ENCODE measurements around the gene TMEM95. TPM values are rescaled to one million over a fixed set of nuclear protein-coding genes. Genes with fewer than 3 reads are reported as not detected.

Gene TMEM95
- polyA plus RNA-seq, 1 donor from 2014 or later, result not detected

DNA sequence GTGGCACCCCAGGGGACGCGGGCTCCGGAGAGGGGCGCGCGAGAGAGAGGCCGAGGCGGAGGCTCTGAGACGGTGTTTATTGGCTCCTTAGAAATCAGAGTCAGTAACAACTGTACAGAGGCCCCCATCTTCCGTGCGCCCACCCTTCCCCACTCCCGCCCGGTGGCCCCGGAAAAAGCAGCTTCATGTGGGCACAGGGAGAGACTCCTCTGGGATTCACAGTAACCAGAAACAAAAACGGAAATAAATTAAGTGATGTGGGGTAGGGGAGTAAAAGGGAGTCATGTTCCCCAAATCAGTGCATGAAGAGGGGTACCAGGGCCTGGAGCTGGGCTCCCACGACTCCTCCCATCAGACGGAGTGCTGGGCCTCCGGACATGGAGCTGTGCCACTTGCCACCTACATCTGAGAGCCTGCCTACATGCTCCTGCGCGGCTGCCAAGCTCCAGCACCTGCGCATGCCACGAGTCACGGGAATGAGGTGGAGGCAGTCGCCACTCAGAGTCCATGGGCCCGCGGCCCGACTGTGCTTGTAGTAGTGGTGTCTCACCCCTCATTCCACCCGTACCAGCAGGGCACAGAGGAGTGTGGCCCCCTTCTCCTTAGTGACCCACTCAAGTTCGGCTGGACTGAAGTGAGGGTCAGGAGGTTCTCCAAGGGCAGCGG is 39.3 kb upstream of the TMEM95 start:
- no peaks in the 10 kb centered on the region for H3F3A ChIP-seq (ENCODE audit: insufficient read depth, low read length, poor library complexity, severe bottlenecking)
- no peaks in the 10 kb centered on the region for H3K36me3 ChIP-seq (ENCODE audit: insufficient read depth, low read length)
- peaks cover 15% of the 10 kb centered on the region for H3K79me2 ChIP-seq (replicated peaks; ENCODE audit: insufficient read depth, low read length)
- peak overlapping the region; percentile 87 for H3K27ac ChIP-seq (ENCODE audit: low read length)
- peak overlapping the region; percentile 63 for H3K4me2 ChIP-seq (ENCODE audit: low read length)
- H3K4me3 ChIP-seq (ENCODE audit: low read length), result peak overlapping the region; percentile 83
- H3K27me3 ChIP-seq (ENCODE audit: insufficient read depth, low read depth, low read length), result no peaks in the 10 kb centered on the region
- peak overlapping the region; percentile 81 for H3K9ac ChIP-seq (ENCODE audit: low read length)
- H2AFZ ChIP-seq (ENCODE audit: low read depth, low read length), result peak overlapping the region; percentile 53
- no peaks in the 10 kb centered on the region for H3K9me2 ChIP-seq (ENCODE audit: insufficient read depth, low read length)
- TF ChIP-seq, protein P1, sequence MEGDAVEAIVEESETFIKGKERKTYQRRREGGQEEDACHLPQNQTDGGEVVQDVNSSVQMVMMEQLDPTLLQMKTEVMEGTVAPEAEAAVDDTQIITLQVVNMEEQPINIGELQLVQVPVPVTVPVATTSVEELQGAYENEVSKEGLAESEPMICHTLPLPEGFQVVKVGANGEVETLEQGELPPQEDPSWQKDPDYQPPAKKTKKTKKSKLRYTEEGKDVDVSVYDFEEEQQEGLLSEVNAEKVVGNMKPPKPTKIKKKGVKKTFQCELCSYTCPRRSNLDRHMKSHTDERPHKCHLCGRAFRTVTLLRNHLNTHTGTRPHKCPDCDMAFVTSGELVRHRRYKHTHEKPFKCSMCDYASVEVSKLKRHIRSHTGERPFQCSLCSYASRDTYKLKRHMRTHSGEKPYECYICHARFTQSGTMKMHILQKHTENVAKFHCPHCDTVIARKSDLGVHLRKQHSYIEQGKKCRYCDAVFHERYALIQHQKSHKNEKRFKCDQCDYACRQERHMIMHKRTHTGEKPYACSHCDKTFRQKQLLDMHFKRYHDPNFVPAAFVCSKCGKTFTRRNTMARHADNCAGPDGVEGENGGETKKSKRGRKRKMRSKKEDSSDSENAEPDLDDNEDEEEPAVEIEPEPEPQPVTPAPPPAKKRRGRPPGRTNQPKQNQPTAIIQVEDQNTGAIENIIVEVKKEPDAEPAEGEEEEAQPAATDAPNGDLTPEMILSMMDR (IDR thresholded peaks at IDR 0.05; ENCODE audit: poor library complexity, severe bottlenecking), result no peak
- TF ChIP-seq SMC3 (conservative IDR thresholded peaks at IDR 0.05; ENCODE audit: poor library complexity) (no peak), POLR2AphosphoS5 (IDR thresholded peaks at IDR 0.05) (no peak), TAF1 (IDR thresholded peaks at IDR 0.05; ENCODE audit: low read depth) (no peak), EP300 (conservative IDR thresholded peaks at IDR 0.05; ENCODE audit: poor library complexity, severe bottlenecking) (no peak), EZH2 (IDR thresholded peaks at IDR 0.05; ENCODE audit: borderline replicate concordance, insufficient read depth, low read length, poor library complexity, severe bottlenecking) (no peak), RAD21 (conservative IDR thresholded peaks at IDR 0.05) (no peak), MXI1 (conservative IDR thresholded peaks at IDR 0.05; ENCODE audit: poor library complexity, severe bottlenecking) (no peak)
- H3K9me3 ChIP-seq (ENCODE audit: low read length), result no peaks in the 10 kb centered on the region
- H4K20me1 ChIP-seq (ENCODE audit: insufficient read depth), result no peaks in the 10 kb centered on the region

DNA sequence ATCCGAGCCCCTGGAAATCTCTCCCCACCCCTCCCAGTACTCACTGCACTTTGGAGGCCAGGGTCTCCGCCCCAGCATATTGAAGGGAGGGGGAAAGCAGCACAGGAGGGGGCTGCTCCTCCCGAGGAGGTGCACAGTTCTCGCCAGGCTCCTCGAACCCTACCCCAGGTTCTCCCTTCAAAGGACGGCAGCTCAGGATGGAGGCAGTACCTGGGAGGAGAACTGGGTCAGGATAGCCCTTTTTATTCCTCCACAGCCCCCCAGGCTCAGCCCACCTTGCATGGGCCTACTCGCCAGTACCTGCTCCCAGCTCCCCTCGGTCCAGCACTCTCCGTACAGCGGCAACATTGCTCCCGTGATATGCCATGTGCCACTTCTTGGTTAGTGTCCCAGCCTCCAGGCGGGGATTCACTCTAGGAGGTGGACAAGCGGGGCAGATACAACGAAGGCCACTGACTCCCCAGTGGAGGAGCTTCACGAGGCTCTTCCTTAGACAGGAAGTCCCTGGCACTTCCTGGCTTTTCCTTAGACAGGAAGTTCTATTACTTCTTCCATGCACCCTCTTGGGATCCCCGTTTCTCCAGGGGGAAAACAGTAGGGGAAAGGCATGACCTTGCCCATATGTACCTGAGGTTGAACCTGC is 37.7 kb upstream of the TMEM95 start:
- Histone ChIP-seq H3K36me3 (ENCODE audit: insufficient read depth, low read length) (no peaks in the 10 kb centered on the region), H3K27ac (ENCODE audit: low read length) (no peak overlapping the region), H3K9me2 (ENCODE audit: insufficient read depth, low read length) (no peaks in the 10 kb centered on the region), H2AFZ (ENCODE audit: low read depth, low read length) (no peak overlapping the region), H3K9me3 (ENCODE audit: low read length) (no peaks in the 10 kb centered on the region), H3F3A (ENCODE audit: insufficient read depth, low read length, poor library complexity, severe bottlenecking) (no peaks in the 10 kb centered on the region), H3K27me3 (ENCODE audit: insufficient read depth, low read depth, low read length) (no peaks in the 10 kb centered on the region), H3K4me2 (ENCODE audit: low read length) (no peak overlapping the region), H3K79me2 (replicated peaks; ENCODE audit: insufficient read depth, low read length) (peaks cover 13% of the 10 kb centered on the region), H4K20me1 (ENCODE audit: insufficient read depth) (no peaks in the 10 kb centered on the region), H3K9ac (ENCODE audit: low read length) (no peak overlapping the region), H3K4me3 (ENCODE audit: low read length) (no peak overlapping the region)
- TF ChIP-seq EZH2 (IDR thresholded peaks at IDR 0.05; ENCODE audit: borderline replicate concordance, insufficient read depth, low read length, poor library complexity, severe bottlenecking), result no peak
- no peak for TF ChIP-seq POLR2AphosphoS5 (IDR thresholded peaks at IDR 0.05)
- TF ChIP-seq TAF1 (IDR thresholded peaks at IDR 0.05; ENCODE audit: low read depth), result no peak
- TF ChIP-seq MXI1 (conservative IDR thresholded peaks at IDR 0.05; ENCODE audit: poor library complexity, severe bottlenecking), result no peak
- TF ChIP-seq SMC3 (conservative IDR thresholded peaks at IDR 0.05; ENCODE audit: poor library complexity), result no peak
- no peak for TF ChIP-seq EP300 (conservative IDR thresholded peaks at IDR 0.05; ENCODE audit: poor library complexity, severe bottlenecking)

DNA sequence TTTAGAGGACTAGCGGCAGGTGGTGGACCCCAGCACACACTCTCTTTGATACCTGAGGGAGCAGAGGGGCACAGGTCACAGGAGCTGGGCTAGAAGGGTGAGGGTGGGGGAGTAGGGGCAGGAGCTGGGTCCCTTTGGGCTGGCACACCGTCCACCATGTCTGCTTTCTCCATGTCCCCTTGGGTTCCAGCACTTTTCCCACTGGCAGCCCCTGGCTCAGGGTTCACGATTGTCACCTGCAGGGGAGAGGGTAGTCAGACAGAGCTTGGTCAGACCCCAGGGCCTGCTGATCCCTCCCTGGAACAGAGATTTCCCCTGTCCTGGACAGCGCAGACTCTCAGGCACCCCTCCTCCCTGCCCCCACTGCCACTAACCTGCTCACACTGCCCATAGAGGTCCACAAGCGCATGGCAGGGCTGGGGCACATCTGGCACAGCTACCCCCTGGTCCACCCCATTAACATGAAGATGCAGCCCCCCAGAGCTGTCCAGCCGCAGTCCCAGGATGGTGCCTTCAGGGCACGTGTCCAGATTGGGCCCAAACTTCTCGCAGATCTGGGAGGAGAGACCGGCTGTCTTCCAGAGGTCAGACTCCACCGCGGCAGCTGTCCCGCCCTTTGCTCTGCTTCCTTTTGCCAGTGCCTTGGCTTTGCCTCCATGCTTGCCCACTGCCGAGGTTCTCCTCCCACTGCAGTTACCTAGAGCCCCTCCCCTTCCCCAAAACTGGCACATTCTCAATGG is 36.7 kb upstream of the TMEM95 start:
- Histone ChIP-seq H3K9me3 (ENCODE audit: low read length) (no peaks in the 10 kb centered on the region), H3K9me2 (ENCODE audit: insufficient read depth, low read length) (no peaks in the 10 kb centered on the region), H3K4me2 (ENCODE audit: low read length) (no peak overlapping the region), H2AFZ (ENCODE audit: low read depth, low read length) (no peak overlapping the region), H3K27ac (ENCODE audit: low read length) (no peak overlapping the region), H4K20me1 (ENCODE audit: insufficient read depth) (no peaks in the 10 kb centered on the region), H3K79me2 (replicated peaks; ENCODE audit: insufficient read depth, low read length) (peaks cover 13% of the 10 kb centered on the region), H3K4me3 (ENCODE audit: low read length) (no peak overlapping the region), H3K9ac (ENCODE audit: low read length) (no peak overlapping the region), H3K36me3 (ENCODE audit: insufficient read depth, low read length) (no peaks in the 10 kb centered on the region), H3F3A (ENCODE audit: insufficient read depth, low read length, poor library complexity, severe bottlenecking) (no peaks in the 10 kb centered on the region), H3K27me3 (ENCODE audit: insufficient read depth, low read depth, low read length) (no peaks in the 10 kb centered on the region)
- TF ChIP-seq, protein P1 (IDR thresholded peaks at IDR 0.05; ENCODE audit: poor library complexity, severe bottlenecking), result no peak
- no peak for TF ChIP-seq EP300 (conservative IDR thresholded peaks at IDR 0.05; ENCODE audit: poor library complexity, severe bottlenecking)
- TF ChIP-seq TAF1 (IDR thresholded peaks at IDR 0.05; ENCODE audit: low read depth), result no peak
- no peak for TF ChIP-seq RAD21 (conservative IDR thresholded peaks at IDR 0.05)
- TF ChIP-seq MXI1 (conservative IDR thresholded peaks at IDR 0.05; ENCODE audit: poor library complexity, severe bottlenecking), result no peak
- TF ChIP-seq, protein P2, sequence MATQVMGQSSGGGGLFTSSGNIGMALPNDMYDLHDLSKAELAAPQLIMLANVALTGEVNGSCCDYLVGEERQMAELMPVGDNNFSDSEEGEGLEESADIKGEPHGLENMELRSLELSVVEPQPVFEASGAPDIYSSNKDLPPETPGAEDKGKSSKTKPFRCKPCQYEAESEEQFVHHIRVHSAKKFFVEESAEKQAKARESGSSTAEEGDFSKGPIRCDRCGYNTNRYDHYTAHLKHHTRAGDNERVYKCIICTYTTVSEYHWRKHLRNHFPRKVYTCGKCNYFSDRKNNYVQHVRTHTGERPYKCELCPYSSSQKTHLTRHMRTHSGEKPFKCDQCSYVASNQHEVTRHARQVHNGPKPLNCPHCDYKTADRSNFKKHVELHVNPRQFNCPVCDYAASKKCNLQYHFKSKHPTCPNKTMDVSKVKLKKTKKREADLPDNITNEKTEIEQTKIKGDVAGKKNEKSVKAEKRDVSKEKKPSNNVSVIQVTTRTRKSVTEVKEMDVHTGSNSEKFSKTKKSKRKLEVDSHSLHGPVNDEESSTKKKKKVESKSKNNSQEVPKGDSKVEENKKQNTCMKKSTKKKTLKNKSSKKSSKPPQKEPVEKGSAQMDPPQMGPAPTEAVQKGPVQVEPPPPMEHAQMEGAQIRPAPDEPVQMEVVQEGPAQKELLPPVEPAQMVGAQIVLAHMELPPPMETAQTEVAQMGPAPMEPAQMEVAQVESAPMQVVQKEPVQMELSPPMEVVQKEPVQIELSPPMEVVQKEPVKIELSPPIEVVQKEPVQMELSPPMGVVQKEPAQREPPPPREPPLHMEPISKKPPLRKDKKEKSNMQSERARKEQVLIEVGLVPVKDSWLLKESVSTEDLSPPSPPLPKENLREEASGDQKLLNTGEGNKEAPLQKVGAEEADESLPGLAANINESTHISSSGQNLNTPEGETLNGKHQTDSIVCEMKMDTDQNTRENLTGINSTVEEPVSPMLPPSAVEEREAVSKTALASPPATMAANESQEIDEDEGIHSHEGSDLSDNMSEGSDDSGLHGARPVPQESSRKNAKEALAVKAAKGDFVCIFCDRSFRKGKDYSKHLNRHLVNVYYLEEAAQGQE (IDR thresholded peaks at IDR 0.05; ENCODE audit: borderline replicate concordance), result no peak
- no peak for TF ChIP-seq SMC3 (conservative IDR thresholded peaks at IDR 0.05; ENCODE audit: poor library complexity)
- no peak for TF ChIP-seq EZH2 (IDR thresholded peaks at IDR 0.05; ENCODE audit: borderline replicate concordance, insufficient read depth, low read length, poor library complexity, severe bottlenecking)
- TF ChIP-seq POLR2AphosphoS5 (IDR thresholded peaks at IDR 0.05), result no peak

All from neural cell (in vitro differentiated cells).